WTC11 (cell line): Measurements from ENCODE around the gene BCL2L11. TPM values are rescaled to one million over a fixed set of nuclear protein-coding genes. Genes with fewer than 3 reads are reported as not detected.

Experiments used
- ATAC-seq: fragments of 200-7000 bp; cut with Tn5 transposase; 2 replicates; pipeline ENCODE4 v1.10.0; 2021; ENCODE audit warnings: mild to moderate bottlenecking, moderate library complexity
- CTCF ChIA-PET: fragments of 300-600 bp; sonication (Branson Sonifier 250); formaldehyde crosslinking; loops from one replicate; lab custom pipeline; 2021; ENCODE audit warnings: antibody characterized with exemption; lab: Charles Lee
- POLR2A ChIA-PET: fragments of 350-600 bp; sonication (Branson Sonifier 250); formaldehyde crosslinking; loops from one replicate; lab custom pipeline; 2021; ENCODE audit warnings: antibody characterized with exemption; lab: Charles Lee
- DNase-seq: peaks from one replicate; pipeline ENCODE4 v3.0.0; 2021; ENCODE audit warnings: low spot score
- H3K27ac Mint-ChIP-seq: 2 replicates; pipeline ENCODE4 v1.8.0; 2021; ENCODE audit warnings: mixed read lengths
- H3K27me3 Mint-ChIP-seq: 2 replicates; pipeline ENCODE4 v1.8.0; 2021; ENCODE audit warnings: low read depth, mild to moderate bottlenecking, moderate library complexity, mixed read lengths
- H3K36me3 Mint-ChIP-seq: 2 replicates; pipeline ENCODE4 v1.8.0; 2021; ENCODE audit warnings: mixed read lengths
- H3K4me1 Mint-ChIP-seq: 2 replicates; pipeline ENCODE4 v1.8.0; 2022; ENCODE audit warnings: mixed read lengths
- H3K4me3 Mint-ChIP-seq: 2 replicates; pipeline ENCODE4 v1.8.0; 2021; ENCODE audit warnings: mild to moderate bottlenecking, moderate library complexity, mixed read lengths
- H3K9me3 Mint-ChIP-seq: 2 replicates; pipeline ENCODE4 v1.8.0; 2021; ENCODE audit warnings: mixed read lengths
- CREM ChIP-seq: sonication (generic); formaldehyde crosslinking; IDR thresholded peaks from 2 replicates; pipeline ENCODE4 v1.8.1; 2022; ENCODE audit warnings: mild to moderate bottlenecking, missing genetic modification reagents, moderate library complexity
- FOXK1 ChIP-seq: sonication (generic); formaldehyde crosslinking; IDR thresholded peaks from 2 replicates; pipeline ENCODE4 v1.8.0; 2022; ENCODE audit warnings: mild to moderate bottlenecking, moderate library complexity, missing genetic modification reagents
- FOXP1 ChIP-seq: sonication (generic); formaldehyde crosslinking; IDR thresholded peaks from 2 replicates; pipeline ENCODE4 v1.8.0; 2022; ENCODE audit warnings: missing genetic modification reagents, mild to moderate bottlenecking, moderate library complexity, borderline replicate concordance
- HMGA2 ChIP-seq: fragments of 250-450 bp; sonication (Bioruptor Pico); IDR thresholded peaks from 2 replicates; pipeline ENCODE4 v1.4.0; 2021; ENCODE audit warnings: mild to moderate bottlenecking, moderate library complexity
- JAZF1 ChIP-seq: fragments of 250-450 bp; sonication (Bioruptor Pico); IDR thresholded peaks from 2 replicates; pipeline ENCODE4 v1.9.0; 2021; ENCODE audit warnings: moderate library complexity, mild to moderate bottlenecking, inconsistent platforms
- KAT7 ChIP-seq: sonication (generic); formaldehyde crosslinking; IDR thresholded peaks from 2 replicates; pipeline ENCODE4 v1.8.1; 2023; ENCODE audit warnings: missing genetic modification reagents, mild to moderate bottlenecking, borderline replicate concordance
- NR1H2 ChIP-seq: sonication (generic); formaldehyde crosslinking; IDR thresholded peaks from 2 replicates; pipeline ENCODE4 v1.9.0; 2021; ENCODE audit warnings: mild to moderate bottlenecking, moderate library complexity, missing genetic modification reagents
- RORB ChIP-seq: fragments of 250-450 bp; sonication (Bioruptor Pico); IDR thresholded peaks from 2 replicates; pipeline ENCODE4 v1.9.0; 2021; ENCODE audit warnings: mild to moderate bottlenecking
- SMAD4 ChIP-seq: sonication (generic); formaldehyde crosslinking; IDR thresholded peaks from 2 replicates; pipeline ENCODE4 v1.8.0; 2022; ENCODE audit warnings: mild to moderate bottlenecking, missing genetic modification reagents
- TEAD4 ChIP-seq: sonication (generic); formaldehyde crosslinking; IDR thresholded peaks from 2 replicates; pipeline ENCODE4 v1.8.0; 2022; ENCODE audit warnings: mild to moderate bottlenecking, missing genetic modification reagents
- TP53 ChIP-seq: sonication (generic); formaldehyde crosslinking; IDR thresholded peaks from 2 replicates; pipeline ENCODE4 v1.8.1; 2023; ENCODE audit warnings: mild to moderate bottlenecking, missing genetic modification reagents
- ZNF396 ChIP-seq: fragments of 250-450 bp; sonication (Bioruptor Pico); IDR thresholded peaks from 2 replicates; pipeline ENCODE4 v1.8.0; 2021; ENCODE audit warnings: mild to moderate bottlenecking, moderate library complexity, borderline replicate concordance
- total RNA-seq: library from RNA; stranded (reverse); gene quantifications from 3 replicates; pipeline ENCODE4 v1.2.3, GENCODE V29; 2021
- TF ChIP-seq, protein P1 (sequence below): sonication (generic); formaldehyde crosslinking; IDR thresholded peaks from 2 replicates; pipeline ENCODE4 v1.8.1; 2022; ENCODE audit warnings: mild to moderate bottlenecking, moderate library complexity, missing genetic modification reagents
- TF ChIP-seq, protein P2 (sequence below): fragments of 250-450 bp; sonication (Bioruptor Pico); IDR thresholded peaks from 2 replicates; pipeline ENCODE4 v1.9.0; 2021; ENCODE audit warnings: moderate library complexity, mild to moderate bottlenecking, inconsistent platforms, borderline replicate concordance
- TF ChIP-seq, protein P3 (sequence below): fragments of 200-600 bp; IDR thresholded peaks from 2 replicates; pipeline ENCODE4 v1.8.0; 2022; ENCODE audit warnings: antibody characterized with exemption
- TF ChIP-seq, protein P4 (sequence below): fragments of 250-450 bp; sonication (Bioruptor Pico); conservative IDR thresholded peaks from 2 replicates; pipeline ENCODE4 v1.9.0; 2021; ENCODE audit warnings: mild to moderate bottlenecking
- TF ChIP-seq, protein P5 (sequence below): sonication (generic); formaldehyde crosslinking; IDR thresholded peaks from 2 replicates; pipeline ENCODE4 v1.8.1; 2023; ENCODE audit warnings: mild to moderate bottlenecking, missing genetic modification reagents
- TF ChIP-seq, protein P6 (sequence below): sonication (generic); formaldehyde crosslinking; IDR thresholded peaks from 2 replicates; pipeline ENCODE4 v1.8.1; 2023; ENCODE audit warnings: mild to moderate bottlenecking, missing genetic modification reagents, moderate library complexity
- TF ChIP-seq, protein P7 (sequence below): sonication (generic); formaldehyde crosslinking; IDR thresholded peaks from 2 replicates; pipeline ENCODE4 v1.8.0; 2023; ENCODE audit warnings: missing genetic modification reagents
- TF ChIP-seq, protein P8 (sequence below): fragments of 250-450 bp; sonication (Bioruptor Pico); IDR thresholded peaks from 2 replicates; pipeline ENCODE4 v1.9.0; 2021; ENCODE audit warnings: mild to moderate bottlenecking, borderline replicate concordance

BCL2L11 gene
- total RNA-seq, 1 experiment from 2014 or later = 19.3 TPM

DNA sequence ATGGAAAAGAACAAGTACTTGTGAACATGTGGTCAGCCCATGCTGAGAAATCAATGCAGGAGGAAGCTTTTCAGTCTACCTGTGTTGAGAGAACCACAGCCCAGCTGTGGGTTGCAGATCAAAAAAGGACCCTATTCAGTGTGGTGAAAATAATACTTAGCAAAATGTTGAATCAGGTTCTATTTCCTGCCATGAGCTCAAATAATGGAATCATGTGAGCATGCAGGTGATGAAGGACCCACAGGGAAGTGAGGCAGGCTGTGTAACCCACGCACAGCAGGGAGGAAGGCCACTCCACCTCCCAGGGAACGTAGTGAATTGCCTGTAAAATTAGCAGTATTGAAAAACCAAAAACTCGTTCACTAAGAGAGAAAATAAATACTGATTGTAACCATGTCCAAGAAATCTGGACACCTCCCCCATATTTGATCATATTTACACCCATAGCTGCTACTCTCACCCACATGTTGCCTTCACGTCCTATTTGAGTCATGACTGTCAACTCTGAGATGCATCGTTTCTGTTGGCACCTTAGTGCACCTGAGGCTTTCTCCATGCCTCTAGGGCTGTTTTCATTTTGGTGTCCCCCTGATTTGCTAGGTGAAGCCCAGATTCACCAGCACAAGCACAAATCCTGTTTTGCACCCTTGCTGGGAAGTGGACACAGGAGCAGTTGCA lies 20.5 kb upstream of the BCL2L11 start:
- CTCF ChIA-PET = interaction anchor here (1.0 to 2.3 kb wide), 3 partner anchors 10 to 30 kb away, joined by 3 to 8 read pairs (median 4); no protein-coding TSS in a partner anchor
- H3K4me3 Mint-ChIP-seq = no peak overlapping the region
- H3K9me3 Mint-ChIP-seq = no peaks in the 10 kb centered on the region
- ATAC-seq (no peak), DNase-seq (no peak)
- no peak overlapping the region for H3K27ac Mint-ChIP-seq
- POLR2A ChIA-PET = no interaction called here
- TF ChIP-seq ZNF396 (CRISPR knock-in tag) (no peak), TEAD4 (no peak), RORB (CRISPR knock-in tag) (no peak), CREM (CRISPR knock-in tag) (no peak), HMGA2 (CRISPR knock-in tag) (no peak), FOXK1 (no peak), NR1H2 (CRISPR knock-in tag) (no peak), TP53 (CRISPR knock-in tag) (no peak), KAT7 (CRISPR knock-in tag) (no peak), FOXP1 (CRISPR knock-in tag) (no peak), SMAD4 (CRISPR knock-in tag) (no peak), JAZF1 (CRISPR knock-in tag) (no peak)
- TF ChIP-seq, protein P1, sequence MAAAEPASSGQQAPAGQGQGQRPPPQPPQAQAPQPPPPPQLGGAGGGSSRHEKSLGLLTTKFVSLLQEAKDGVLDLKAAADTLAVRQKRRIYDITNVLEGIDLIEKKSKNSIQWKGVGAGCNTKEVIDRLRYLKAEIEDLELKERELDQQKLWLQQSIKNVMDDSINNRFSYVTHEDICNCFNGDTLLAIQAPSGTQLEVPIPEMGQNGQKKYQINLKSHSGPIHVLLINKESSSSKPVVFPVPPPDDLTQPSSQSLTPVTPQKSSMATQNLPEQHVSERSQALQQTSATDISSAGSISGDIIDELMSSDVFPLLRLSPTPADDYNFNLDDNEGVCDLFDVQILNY (CRISPR knock-in tag) = no peak
- TF ChIP-seq, protein P2, sequence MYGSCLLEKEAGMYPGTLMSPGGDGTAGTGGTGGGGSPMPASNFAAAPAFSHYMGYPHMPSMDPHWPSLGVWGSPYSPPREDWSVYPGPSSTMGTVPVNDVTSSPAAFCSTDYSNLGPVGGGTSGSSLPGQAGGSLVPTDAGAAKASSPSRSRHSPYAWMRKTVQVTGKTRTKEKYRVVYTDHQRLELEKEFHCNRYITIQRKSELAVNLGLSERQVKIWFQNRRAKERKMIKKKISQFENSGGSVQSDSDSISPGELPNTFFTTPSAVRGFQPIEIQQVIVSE (CRISPR knock-in tag) = no peak
- TF ChIP-seq, protein P3, sequence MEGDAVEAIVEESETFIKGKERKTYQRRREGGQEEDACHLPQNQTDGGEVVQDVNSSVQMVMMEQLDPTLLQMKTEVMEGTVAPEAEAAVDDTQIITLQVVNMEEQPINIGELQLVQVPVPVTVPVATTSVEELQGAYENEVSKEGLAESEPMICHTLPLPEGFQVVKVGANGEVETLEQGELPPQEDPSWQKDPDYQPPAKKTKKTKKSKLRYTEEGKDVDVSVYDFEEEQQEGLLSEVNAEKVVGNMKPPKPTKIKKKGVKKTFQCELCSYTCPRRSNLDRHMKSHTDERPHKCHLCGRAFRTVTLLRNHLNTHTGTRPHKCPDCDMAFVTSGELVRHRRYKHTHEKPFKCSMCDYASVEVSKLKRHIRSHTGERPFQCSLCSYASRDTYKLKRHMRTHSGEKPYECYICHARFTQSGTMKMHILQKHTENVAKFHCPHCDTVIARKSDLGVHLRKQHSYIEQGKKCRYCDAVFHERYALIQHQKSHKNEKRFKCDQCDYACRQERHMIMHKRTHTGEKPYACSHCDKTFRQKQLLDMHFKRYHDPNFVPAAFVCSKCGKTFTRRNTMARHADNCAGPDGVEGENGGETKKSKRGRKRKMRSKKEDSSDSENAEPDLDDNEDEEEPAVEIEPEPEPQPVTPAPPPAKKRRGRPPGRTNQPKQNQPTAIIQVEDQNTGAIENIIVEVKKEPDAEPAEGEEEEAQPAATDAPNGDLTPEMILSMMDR = no peak
- TF ChIP-seq, protein P4, sequence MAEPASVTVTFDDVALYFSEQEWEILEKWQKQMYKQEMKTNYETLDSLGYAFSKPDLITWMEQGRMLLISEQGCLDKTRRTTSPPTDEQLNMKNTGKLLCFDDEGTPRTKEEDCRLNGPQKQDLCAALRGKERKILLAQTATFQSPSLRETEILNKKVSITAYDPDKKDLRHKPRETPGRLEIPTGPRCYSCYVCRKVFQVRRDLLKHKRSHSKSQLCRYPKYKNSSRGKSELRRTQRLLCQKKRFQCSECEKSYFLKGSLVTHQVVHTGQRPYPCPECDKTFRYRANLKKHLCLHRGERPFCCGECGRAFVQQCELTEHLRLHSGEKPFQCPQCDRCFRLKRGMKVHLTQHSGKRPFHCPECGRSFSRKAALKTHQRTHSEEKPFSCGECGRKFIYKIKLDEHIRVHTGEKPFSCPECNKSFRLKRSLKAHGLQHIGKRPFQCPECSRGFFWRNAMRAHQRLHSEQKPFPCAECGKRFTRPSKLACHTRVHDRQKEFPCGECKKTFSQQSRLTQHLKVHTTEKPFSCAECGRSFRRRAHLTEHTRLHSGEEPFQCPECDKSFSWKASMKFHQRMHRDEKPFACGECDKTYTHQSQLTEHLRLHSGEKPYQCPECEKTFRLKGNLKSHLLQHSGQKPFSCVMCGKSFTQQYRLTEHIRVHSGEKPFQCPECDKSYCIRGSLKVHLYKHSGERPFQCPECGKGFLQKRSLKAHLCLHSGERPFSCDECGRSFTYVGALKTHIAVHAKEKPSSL (CRISPR knock-in tag) = no peak
- TF ChIP-seq, protein P5, sequence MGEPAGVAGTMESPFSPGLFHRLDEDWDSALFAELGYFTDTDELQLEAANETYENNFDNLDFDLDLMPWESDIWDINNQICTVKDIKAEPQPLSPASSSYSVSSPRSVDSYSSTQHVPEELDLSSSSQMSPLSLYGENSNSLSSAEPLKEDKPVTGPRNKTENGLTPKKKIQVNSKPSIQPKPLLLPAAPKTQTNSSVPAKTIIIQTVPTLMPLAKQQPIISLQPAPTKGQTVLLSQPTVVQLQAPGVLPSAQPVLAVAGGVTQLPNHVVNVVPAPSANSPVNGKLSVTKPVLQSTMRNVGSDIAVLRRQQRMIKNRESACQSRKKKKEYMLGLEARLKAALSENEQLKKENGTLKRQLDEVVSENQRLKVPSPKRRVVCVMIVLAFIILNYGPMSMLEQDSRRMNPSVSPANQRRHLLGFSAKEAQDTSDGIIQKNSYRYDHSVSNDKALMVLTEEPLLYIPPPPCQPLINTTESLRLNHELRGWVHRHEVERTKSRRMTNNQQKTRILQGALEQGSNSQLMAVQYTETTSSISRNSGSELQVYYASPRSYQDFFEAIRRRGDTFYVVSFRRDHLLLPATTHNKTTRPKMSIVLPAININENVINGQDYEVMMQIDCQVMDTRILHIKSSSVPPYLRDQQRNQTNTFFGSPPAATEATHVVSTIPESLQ (CRISPR knock-in tag) = no peak
- TF ChIP-seq, protein P6, sequence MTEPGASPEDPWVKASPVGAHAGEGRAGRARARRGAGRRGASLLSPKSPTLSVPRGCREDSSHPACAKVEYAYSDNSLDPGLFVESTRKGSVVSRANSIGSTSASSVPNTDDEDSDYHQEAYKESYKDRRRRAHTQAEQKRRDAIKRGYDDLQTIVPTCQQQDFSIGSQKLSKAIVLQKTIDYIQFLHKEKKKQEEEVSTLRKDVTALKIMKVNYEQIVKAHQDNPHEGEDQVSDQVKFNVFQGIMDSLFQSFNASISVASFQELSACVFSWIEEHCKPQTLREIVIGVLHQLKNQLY (CRISPR knock-in tag) = no peak
- TF ChIP-seq, protein P7, sequence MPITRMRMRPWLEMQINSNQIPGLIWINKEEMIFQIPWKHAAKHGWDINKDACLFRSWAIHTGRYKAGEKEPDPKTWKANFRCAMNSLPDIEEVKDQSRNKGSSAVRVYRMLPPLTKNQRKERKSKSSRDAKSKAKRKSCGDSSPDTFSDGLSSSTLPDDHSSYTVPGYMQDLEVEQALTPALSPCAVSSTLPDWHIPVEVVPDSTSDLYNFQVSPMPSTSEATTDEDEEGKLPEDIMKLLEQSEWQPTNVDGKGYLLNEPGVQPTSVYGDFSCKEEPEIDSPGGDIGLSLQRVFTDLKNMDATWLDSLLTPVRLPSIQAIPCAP (CRISPR knock-in tag) = no peak
- TF ChIP-seq, protein P8, sequence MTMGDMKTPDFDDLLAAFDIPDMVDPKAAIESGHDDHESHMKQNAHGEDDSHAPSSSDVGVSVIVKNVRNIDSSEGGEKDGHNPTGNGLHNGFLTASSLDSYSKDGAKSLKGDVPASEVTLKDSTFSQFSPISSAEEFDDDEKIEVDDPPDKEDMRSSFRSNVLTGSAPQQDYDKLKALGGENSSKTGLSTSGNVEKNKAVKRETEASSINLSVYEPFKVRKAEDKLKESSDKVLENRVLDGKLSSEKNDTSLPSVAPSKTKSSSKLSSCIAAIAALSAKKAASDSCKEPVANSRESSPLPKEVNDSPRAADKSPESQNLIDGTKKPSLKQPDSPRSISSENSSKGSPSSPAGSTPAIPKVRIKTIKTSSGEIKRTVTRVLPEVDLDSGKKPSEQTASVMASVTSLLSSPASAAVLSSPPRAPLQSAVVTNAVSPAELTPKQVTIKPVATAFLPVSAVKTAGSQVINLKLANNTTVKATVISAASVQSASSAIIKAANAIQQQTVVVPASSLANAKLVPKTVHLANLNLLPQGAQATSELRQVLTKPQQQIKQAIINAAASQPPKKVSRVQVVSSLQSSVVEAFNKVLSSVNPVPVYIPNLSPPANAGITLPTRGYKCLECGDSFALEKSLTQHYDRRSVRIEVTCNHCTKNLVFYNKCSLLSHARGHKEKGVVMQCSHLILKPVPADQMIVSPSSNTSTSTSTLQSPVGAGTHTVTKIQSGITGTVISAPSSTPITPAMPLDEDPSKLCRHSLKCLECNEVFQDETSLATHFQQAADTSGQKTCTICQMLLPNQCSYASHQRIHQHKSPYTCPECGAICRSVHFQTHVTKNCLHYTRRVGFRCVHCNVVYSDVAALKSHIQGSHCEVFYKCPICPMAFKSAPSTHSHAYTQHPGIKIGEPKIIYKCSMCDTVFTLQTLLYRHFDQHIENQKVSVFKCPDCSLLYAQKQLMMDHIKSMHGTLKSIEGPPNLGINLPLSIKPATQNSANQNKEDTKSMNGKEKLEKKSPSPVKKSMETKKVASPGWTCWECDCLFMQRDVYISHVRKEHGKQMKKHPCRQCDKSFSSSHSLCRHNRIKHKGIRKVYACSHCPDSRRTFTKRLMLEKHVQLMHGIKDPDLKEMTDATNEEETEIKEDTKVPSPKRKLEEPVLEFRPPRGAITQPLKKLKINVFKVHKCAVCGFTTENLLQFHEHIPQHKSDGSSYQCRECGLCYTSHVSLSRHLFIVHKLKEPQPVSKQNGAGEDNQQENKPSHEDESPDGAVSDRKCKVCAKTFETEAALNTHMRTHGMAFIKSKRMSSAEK (CRISPR knock-in tag) = no peak
- no peaks in the 10 kb centered on the region for H3K36me3 Mint-ChIP-seq
- peaks cover 7% of the 10 kb centered on the region; the same call in 1 of the 2 replicates for H3K4me1 Mint-ChIP-seq
- no peaks in the 10 kb centered on the region for H3K27me3 Mint-ChIP-seq
